OCI-LY7 (cell line): ENCODE results near the gene SRC. TPM values are rescaled to one million over a fixed set of nuclear protein-coding genes. Genes with fewer than 3 reads are reported as not detected.

ENCODE experiments used
- BruUV-seq: library from RNA; stranded (reverse); fragments of 400-500 nt; replicated peaks from 2 replicates; lab custom pipeline; 2021; lab: Mats Ljungman, UMichigan
- CTCF ChIA-PET: fragments of 300-600 bp; sonication (Branson Sonifier 250); formaldehyde crosslinking; loops from one replicate; lab custom pipeline; 2022; ENCODE audit warnings: antibody characterized with exemption; ENCODE audit not compliant: unreplicated experiment; lab: Charles Lee
- POLR2A ChIA-PET: fragments of 300-600 bp; sonication (Branson Sonifier 250); formaldehyde crosslinking; loops from one replicate; lab custom pipeline; 2022; ENCODE audit warnings: antibody characterized with exemption; lab: Charles Lee
- DNase-seq: peaks from one replicate; pipeline ENCODE4 v3.0.0-alpha.2; 2015; ENCODE audit warnings: low spot score
- H2AFZ ChIP-seq: fragments of 200-600 bp; sonication (generic), shearing (Covaris generic); 2 replicates; pipeline ENCODE4 v1.6.1; 2014; ENCODE audit warnings: mild to moderate bottlenecking, antibody characterized with exemption, low read length, moderate library complexity
- H3K27ac ChIP-seq: fragments of 200-600 bp; sonication (generic); 2 replicates; pipeline ENCODE4 v1.5.1; 2014; ENCODE audit warnings: mixed run types, low read depth, mild to moderate bottlenecking, moderate library complexity, low read length, inconsistent platforms; ENCODE audit not compliant: poor library complexity, severe bottlenecking
- H3K36me3 ChIP-seq: fragments of 200-600 bp; sonication (generic); 2 replicates; pipeline ENCODE4 v1.6.1; 2014; ENCODE audit warnings: mild to moderate bottlenecking, antibody characterized with exemption, low read length, moderate library complexity, mixed read lengths; ENCODE audit not compliant: insufficient read depth
- H3K4me1 ChIP-seq: fragments of 200-600 bp; sonication (generic); 2 replicates; pipeline ENCODE4 v1.5.1; 2014; ENCODE audit warnings: mild to moderate bottlenecking, low read length; ENCODE audit not compliant: insufficient read depth, poor library complexity, severe bottlenecking
- H3K4me2 ChIP-seq: fragments of 200-600 bp; sonication (generic); 2 replicates; pipeline ENCODE4 v1.6.1; 2014; ENCODE audit warnings: mild to moderate bottlenecking, low read length
- H3K4me3 ChIP-seq: fragments of 200-600 bp; sonication (generic); 2 replicates; pipeline ENCODE4 v1.5.1; 2014; ENCODE audit warnings: mild to moderate bottlenecking, low read depth, low read length; ENCODE audit not compliant: poor library complexity, severe bottlenecking
- H3K79me2 ChIP-seq: fragments of 200-600 bp; sonication (generic); 2 replicates; pipeline ENCODE4 v1.6.1; 2016; ENCODE audit warnings: low read depth, mild to moderate bottlenecking, low read length, moderate library complexity, mixed read lengths; ENCODE audit not compliant: insufficient read depth
- H3K9me2 ChIP-seq: fragments of 200-600 bp; sonication (generic); 2 replicates; pipeline ENCODE4 v1.6.1; 2016; ENCODE audit warnings: mild to moderate bottlenecking, low read length, mixed read lengths; ENCODE audit not compliant: insufficient read depth
- H3K9me3 ChIP-seq: fragments of 200-600 bp; sonication (generic); 2 replicates; pipeline ENCODE4 v1.6.1; 2014; ENCODE audit warnings: mild to moderate bottlenecking, mixed run types, low read length, mixed read lengths
- H4K20me1 ChIP-seq: fragments of 200-600 bp; sonication (generic); 2 replicates; pipeline ENCODE4 v1.6.1; 2014; ENCODE audit warnings: mild to moderate bottlenecking, antibody characterized with exemption, low read length, moderate library complexity, mixed read lengths; ENCODE audit not compliant: insufficient read depth
- CTCF ChIP-seq: fragments of 200-600 bp; sonication (generic); conservative IDR thresholded peaks from 2 replicates; pipeline ENCODE4 v1.5.1; 2014; ENCODE audit warnings: mild to moderate bottlenecking, antibody characterized with exemption, low read length, moderate library complexity, mixed read lengths
- EZH2phosphoT487 ChIP-seq: fragments of 200-600 bp; sonication (generic); IDR thresholded peaks from 2 replicates; pipeline ENCODE4 v1.6.1; 2018; ENCODE audit warnings: low read depth, borderline replicate concordance, mild to moderate bottlenecking, mixed run types, antibody characterized with exemption, low read length, moderate library complexity, mixed read lengths
- intact Hi-C: fragments of 100-400 bp; cut with micrococcal nuclease; formaldehyde crosslinking; loops from one replicate; pipeline ENCODE4 v1.10.0; 2022; ENCODE audit not compliant: unreplicated experiment
- total RNA-seq, 2 experiments: library from RNA; depleted of rRNA in 1 of 2; stranded (reverse); fragments of >200 nt in 1 of 2; shearing (Covaris generic) in 1 of 2; gene quantifications; 2 replicates each; pipeline ENCODE4 v1.2.3, GENCODE V29; 2014 to 2022

The SRC gene
- total RNA-seq, 2 experiments from 2014 or later: 0.72 to 3.7 TPM

- Histone ChIP-seq H3K4me3 (no peak overlapping the region), H2AFZ (no peak overlapping the region), H3K36me3 (no peaks in the 10 kb centered on the region), H3K4me1 (peaks cover 10% of the 10 kb centered on the region), H4K20me1 (no peaks in the 10 kb centered on the region), H3K27ac (no peak overlapping the region), H3K4me2 (no peak overlapping the region), H3K9me3 (no peaks in the 10 kb centered on the region), H3K79me2 (no peaks in the 10 kb centered on the region), H3K9me2 (no peaks in the 10 kb centered on the region)
- BruUV-seq: no TSS peak
- intact Hi-C loops: no loop called here
- TF ChIP-seq EZH2phosphoT487: no peak
- no peak for TF ChIP-seq CTCF
- POLR2A ChIA-PET: no interaction called here
- CTCF ChIA-PET: no interaction called here
- no peak for DNase-seq
Observed at GRCh38 chr20:37416848-37417616, 71.1 kb downstream of the SRC start.

GRCh38 chr20:37417617-37418467 lies 71.9 kb downstream of the SRC start:
- H3K36me3 ChIP-seq: no peaks in the 10 kb centered on the region
- peaks cover 2% of the 10 kb centered on the region for H3K4me1 ChIP-seq
- no TSS peak for BruUV-seq
- H4K20me1 ChIP-seq: no peaks in the 10 kb centered on the region
- no peak overlapping the region for H3K4me3 ChIP-seq
- no peaks in the 10 kb centered on the region for H3K9me3 ChIP-seq
- POLR2A ChIA-PET: no interaction called here
- no peak overlapping the region for H3K4me2 ChIP-seq
- intact Hi-C loops: no loop called here
- DNase-seq: no peak
- no peak overlapping the region for H2AFZ ChIP-seq
- CTCF ChIA-PET: no interaction called here
- H3K79me2 ChIP-seq: no peaks in the 10 kb centered on the region
- no peak overlapping the region for H3K27ac ChIP-seq
- no peaks in the 10 kb centered on the region for H3K9me2 ChIP-seq
- TF ChIP-seq CTCF (peak; percentile 35), EZH2phosphoT487 (no peak)
